NCI-H1048 (cell line): Measurements from ENCODE around the gene HOXD9.
A peak's percentile ranks its signal among the peaks of the same experiment; 100 is the strongest.

Experiments used
- DNase-seq: peaks from one replicate; lab custom pipeline; 2025; lab: John Stamatoyannopoulos, UW

Gene HOXD9

DNA sequence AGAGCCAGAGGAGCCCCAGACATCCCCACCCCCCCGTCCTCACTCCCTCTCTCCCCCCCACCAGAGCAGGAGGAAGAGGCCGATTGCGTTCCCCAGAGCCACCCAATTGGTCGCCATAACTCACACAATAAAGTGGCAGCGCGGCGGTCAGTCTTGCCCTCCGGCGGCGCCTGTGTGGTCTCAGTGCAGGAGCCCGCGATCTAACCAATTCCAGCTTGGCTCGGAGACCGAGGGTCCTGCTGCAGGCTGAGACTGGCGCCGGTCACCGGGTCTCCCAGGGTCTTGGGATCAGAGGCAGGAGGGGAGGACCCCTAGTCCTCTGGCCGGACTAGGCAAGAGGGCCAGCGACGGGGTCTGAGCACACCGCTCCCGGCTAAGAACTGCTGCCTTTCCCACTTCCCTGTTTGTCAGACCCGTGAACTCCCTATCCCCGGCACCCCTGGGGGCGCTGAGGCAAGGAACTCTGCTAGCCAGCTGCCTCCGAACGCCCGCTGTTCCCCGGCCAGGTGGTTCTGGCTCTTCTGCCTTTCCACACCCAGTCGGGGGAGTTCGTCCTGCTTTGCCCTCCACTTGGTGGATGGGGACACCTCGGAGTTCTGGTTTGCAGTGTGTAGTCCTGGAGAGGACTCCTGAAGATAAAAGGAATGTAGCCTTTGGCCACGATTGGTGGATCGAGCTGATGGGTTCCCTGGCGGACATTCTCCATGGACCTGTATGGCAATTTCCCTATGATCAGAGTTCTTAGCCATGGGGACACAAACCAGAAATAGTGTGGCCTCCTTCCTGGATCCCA, 24.0 kb upstream of the HOXD9 start:
- DNase-seq = no peak

DNA sequence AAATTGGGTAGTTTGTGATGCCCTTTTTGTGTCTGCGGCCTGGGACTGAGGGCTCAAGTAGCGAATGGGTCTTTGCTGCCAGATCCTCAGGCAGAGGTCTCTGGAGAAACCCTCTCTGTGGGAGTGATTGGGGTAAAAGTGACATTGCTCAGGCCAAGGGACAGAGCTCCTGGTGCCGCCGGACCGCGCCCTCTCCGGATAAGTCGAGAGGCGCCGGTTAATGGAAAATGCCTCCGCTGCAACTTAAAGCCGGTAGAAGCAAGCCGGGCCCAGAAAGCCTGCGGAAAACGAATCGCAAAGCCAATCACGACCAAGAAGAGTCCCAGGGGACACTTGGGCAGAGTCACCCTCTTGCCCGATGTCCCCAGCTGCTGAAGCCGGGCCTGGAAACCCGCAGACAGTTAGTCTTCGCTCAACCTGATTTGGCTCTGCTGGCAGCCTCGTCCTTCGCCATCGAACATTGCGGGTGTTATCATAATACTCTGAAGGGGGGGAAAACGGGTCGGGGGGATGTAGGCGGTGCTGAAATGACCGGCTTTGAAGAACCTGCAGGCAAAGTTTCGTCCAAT, 23.3 kb upstream of the HOXD9 start:
- no peak for DNase-seq

DNA sequence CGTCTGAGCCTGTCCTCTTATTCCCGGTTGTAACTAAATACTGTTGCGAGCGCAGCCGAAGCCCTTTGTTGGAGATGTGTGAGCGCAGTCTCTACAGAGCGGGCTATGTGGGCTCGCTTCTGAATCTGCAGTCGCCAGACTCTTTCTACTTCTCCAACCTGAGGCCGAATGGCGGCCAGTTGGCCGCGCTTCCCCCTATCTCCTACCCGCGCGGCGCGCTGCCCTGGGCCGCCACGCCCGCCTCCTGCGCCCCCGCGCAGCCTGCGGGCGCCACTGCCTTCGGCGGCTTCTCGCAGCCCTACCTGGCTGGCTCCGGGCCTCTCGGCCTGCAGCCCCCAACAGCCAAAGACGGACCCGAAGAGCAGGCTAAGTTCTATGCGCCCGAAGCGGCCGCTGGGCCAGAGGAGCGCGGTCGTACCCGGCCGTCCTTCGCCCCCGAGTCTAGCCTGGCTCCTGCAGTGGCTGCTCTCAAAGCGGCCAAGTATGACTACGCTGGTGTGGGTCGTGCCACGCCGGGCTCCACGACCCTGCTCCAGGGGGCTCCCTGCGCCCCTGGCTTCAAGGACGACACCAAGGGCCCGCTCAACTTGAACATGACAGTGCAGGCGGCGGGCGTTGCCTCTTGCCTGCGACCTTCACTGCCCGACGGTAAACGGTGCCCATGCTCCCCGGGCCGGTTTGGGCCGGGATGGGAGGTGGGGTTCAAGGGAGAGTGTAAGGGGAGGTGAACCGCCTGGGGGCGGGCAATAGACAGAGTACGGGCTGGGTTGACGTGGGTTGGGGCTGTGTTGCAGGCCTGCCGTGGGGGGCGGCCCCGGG, 22.6 kb upstream of the HOXD9 start, which contains the start of gene HOXD12:
TSS of gene HOXD12 (plus strand) at position 68 of the 819 bp plus-strand sequence. CDS start at position 75, 7 bp downstream.
- no peak for DNase-seq

DNA sequence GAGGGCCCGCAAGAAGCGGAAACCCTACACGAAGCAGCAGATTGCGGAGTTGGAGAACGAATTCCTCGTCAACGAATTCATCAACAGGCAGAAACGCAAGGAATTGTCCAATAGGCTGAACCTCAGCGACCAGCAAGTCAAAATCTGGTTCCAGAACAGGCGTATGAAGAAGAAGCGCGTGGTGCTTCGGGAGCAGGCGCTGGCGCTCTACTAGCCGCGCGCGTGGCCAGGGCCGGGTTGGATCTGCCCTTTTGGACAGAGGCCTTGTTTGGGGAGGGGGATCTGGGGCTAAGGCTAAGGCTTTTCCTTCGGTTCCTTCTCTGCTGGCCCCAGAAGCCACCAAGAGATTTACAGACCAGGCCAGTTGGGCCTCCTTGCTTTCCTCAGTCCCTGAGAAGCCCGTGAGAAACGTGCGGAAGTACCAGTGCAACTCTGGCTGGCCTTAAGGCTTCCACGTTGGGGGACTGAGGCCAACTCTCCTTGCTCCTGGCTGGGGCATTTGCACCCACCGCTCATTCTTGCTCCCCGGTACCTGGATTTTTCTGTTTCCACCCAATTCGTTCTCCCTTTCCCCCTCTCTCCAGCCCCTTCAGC, 21.9 kb upstream of the HOXD9 start:
- no peak for DNase-seq

DNA sequence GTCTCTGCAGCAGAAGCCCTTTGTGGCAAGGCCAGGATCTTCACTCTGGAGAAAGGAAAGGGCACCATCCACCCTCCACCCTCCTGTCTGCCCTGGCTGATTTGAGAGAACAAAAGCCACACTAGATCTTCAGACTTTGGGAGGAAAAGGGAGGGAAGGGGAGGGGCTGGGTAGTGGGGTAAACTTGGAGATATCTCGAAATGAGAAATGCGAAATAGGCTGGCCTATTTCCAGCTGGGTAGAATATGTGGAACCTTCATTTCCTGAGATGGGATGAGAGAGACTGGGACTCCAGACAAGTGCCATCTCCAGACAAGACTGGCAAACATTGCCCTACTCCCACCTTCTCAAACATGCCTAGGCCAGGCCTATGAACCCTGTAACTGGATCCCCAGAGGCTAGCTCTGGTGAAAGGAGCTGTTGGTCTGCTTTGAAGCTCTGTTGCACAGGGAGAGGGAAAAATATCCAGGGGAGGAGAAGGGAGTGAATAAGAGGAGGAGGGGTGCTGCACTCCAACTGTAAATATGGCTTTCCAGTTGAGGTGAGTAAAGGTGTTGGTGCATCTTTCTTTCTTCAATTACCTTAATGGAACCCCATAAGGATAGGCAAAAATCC, 21.2 kb upstream of the HOXD9 start:
- no peak for DNase-seq

DNA sequence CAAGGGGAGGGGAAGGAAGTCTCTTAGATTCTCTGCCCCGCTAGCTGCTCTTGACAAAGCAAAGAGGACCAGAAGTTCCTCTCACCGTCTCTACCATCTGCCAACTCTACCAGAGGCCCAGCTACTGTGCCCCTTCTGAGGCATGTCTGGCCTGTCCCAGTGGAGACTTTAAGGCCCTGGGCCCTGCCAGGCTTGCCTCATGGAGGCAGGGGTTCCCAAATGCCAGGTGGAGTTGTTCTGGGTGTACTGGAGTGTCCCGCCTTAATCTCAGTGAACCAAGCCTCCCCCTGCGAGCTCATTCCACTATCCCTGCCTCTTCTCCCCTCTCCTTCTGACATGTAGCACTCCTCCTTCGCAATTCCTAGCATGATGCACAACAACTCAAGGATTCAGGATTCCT, 20.7 kb upstream of the HOXD9 start:
- DNase-seq = no peak

DNA sequence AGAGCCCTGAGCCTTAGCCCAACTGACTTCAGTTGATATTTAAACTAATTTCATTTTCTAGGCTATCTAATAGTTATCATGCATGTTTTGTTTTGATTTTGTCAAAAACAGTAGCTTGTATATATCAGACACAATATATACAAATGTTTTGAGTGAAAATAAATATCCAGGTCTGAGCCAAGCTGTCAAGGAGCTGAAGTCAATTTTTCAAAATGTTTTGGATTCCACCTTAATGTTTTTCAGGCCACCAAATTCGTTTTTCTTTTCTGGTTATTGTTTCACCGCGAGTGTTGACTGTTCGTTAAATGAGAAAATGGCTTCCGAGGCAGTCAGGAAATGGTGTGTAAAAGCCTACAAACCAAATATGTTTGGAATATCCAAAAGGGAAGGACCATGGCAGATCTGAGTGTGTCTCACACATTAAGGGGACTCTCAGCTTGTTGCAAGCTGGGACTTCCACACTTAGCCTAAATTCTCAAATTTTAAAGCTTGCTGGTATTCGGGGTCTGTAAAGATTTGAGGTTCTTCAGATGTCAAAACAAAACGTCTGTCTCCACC, 20.1 kb upstream of the HOXD9 start:
- no peak for DNase-seq

DNA sequence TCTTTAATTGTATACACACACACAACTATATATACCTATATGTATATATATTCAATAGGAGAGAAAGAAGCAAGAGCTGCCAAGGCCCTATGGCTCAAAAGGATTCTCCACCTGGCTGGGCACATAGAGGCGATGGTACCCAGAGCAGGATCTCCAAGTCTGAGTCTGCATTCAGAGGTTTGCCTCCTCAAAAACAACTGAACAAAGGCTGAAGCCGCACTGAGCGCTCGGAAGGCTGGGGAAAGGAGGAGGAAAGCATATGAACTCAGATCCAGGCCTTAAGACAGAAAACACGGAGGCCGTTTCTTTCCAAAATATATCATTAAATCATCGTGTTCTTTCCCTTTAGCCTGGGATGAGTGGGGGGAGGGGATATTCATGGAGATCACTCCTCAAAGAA, 19.3 kb upstream of the HOXD9 start:
- no peak for DNase-seq

DNA sequence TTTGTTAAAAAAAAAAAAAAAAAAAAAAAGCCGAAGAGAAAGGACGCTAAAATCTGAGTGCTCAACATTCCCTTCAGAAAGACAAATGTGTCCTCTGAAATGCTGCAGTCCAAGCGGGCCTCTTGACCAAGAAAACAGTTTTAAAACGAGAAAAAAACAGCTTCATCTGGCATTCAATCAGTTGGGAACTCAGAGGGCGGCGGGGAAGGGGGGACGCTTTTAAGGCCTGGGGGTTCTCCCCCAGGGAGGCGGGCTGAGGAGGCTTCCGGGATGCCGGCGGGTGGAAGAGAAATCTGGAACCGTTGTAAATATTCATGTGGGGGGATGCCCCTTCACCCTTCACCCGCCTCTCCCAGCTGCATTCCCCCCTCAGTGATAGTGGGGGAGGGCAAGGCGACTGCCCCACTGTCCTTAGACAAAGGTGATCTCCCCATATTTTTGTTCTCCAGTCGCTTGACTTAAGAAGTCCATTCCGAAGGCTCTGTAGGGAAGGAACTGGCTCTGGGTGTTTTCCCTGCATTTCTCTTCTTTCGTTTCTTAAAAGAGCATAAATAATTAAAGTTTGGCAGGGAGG, 18.7 kb upstream of the HOXD9 start:
- no peak for DNase-seq

DNA sequence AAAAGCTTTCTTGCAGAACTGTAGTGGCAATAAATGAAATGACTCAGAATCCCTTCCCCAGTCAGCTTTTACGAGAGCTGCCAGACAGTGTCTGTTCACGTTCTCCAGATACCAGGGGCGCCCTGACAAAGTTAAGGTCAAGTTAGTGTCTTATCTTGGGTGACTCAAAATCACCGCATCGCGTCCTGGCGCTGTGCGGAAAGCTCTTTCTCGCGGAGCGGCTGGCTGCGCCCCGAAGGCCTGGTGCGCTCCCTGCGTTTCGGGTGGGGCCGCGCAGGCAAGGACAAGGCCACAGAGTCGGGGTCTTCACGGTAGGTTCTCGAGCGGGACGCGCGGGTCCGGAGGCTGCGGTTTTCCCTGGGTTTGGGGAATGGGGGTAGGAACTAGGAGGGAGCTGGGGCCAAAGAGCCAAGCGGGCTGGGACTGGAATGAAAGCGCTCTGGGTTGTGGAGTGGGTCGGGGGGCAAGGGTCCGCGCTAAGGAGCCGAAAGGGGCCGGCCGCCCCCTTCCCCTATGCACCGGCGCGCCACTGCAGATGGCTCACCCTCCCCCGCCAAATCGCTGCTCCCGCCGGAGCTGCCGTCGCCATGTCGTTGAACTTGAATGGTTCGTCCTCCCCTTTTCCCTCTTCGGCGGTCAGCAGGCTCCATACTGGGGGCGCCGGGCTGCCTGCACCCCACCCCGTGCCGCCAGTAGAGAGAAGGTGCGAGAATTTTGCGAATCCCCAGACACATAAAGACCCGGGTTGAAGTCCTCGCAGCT, 18.0 kb upstream of the HOXD9 start:
- no peak for DNase-seq

DNA sequence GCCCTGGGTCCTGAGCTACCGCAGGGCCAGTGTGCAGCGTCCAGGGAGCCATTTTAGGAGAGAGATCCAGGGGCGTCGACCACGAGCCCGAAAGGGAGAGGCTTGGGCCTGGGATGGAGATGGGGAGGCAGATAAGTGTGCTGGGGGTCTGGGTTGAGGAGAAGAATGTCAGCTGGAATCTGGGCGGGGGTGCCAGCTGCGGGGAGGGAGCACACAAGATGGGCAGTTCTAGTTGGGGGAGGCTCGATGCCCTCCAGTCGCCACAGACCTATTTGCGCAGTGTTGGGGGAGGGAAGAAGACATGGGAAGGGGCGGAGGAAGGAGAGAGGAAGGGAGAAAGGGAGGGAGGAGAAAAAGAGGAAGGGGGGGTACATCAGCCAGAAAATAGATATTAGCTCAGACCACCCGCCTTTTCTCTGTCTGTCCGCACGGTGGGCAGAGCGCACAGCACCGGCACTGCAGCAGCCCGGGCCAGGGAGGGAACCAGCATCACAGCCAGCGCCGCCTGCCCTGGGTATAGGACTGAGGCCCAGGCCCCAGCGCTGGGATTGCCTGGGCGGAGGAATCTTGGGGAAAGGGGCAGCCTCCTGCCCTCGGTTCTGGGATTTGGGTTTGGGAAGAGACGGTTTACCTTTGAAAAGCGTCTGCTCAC, 17.3 kb upstream of the HOXD9 start:
- DNase-seq = no peak

DNA sequence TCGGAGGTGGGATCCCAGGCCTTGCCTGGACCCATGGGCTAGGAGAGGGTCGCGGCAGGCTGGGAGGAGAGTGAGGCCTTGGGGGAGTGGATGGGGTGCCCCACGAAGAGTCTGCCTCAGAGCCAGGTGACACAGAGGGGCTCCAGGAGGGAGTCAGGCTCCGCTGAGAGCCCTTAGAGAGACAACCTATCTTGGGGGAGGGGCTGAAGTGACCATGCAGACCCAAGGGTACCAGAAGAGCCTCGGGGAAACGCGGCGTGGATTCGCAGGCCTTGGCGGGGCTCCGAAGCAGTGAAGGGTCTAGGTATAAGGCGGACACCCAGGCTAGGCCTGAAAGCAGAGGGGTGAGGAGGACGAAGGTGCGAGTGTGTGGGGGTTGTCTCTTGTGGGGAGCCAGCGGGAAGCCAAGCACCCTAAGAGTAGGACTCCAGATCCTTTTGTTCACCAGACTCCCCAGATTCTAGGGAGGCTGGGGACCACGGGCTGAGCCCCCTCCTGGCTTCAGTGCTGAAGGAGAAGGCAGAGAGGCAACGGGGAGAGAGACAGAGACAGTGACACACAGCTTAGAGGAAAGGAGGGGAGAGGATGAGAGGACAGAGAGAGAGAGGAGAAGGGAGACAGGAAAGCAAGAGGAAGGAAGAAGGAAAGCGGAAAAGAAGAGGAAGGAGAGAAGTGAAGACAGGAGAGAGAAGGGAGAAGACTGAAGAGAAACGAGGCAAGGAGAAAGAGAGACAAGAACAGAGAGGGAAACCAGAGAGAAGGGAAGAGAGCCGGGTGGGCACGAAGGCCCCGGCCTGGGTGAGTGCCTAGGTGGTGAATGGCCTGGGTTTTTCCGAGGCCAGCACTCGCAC, 16.6 kb upstream of the HOXD9 start:
- DNase-seq = no peak

DNA sequence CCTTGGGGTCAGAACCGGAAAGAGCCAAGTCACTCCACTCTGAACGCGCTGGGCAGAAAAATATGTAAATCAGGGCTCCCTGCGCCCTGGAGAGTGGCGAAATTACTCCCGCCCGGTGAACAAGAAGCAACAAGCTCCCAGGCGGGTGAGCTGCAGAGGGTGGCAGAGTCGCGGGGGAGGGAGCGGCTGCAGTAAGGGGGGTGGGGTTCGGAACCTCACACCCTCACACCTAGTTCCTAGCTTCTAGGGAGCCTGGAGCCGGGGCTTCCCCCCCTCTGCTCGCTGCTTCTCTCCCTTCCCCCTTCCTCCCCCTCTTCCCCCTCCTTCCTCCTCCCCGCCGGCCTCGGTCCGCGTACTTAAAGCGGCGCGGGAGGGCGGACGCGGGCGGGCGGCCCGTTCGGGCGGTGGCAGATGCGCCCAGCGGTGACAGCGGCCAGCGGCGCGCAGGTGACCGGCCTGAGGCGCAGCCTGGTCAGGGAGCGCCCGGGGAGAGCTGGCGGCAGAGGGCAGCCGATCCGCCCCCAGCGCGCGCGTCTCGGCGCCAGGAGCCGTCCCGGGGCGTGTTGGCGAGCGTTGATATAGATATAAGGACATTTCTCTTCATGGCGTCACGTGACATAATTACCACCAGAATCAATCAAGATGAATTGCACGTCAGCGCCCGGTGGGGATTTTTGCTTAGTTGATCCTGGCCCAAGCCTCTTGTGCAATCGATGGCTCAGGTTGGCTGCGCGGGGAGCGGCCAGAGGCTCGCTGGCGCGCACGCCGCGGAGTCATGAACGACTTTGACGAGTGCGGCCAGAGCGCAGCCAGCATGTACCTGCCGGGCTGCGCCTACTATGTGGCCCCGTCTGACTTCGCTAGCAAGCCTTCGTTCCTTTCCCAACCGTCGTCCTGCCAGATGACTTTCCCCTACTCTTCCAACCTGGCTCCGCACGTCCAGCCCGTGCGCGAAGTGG, 15.7 kb upstream of the HOXD9 start, which contains the start of gene HOXD11:
TSS of gene HOXD11 (plus strand) at position 700 of the 959 bp plus-strand sequence. CDS start at position 776, 76 bp downstream.
- DNase-seq = peak; percentile 59

DNA sequence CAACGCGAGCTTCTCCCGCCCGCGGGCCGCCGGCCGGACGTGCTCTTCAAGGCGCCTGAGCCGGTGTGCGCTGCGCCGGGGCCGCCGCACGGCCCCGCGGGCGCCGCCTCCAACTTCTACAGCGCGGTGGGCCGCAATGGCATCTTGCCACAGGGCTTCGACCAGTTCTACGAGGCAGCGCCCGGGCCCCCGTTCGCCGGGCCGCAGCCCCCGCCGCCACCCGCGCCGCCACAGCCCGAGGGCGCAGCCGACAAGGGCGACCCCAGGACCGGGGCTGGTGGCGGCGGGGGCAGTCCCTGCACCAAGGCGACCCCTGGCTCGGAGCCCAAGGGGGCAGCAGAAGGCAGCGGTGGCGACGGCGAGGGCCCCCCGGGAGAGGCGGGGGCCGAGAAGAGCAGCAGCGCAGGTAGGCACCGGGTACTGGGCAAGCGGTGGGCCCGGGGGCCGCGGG, 14.8 kb upstream of the HOXD9 start:
- no peak for DNase-seq

DNA sequence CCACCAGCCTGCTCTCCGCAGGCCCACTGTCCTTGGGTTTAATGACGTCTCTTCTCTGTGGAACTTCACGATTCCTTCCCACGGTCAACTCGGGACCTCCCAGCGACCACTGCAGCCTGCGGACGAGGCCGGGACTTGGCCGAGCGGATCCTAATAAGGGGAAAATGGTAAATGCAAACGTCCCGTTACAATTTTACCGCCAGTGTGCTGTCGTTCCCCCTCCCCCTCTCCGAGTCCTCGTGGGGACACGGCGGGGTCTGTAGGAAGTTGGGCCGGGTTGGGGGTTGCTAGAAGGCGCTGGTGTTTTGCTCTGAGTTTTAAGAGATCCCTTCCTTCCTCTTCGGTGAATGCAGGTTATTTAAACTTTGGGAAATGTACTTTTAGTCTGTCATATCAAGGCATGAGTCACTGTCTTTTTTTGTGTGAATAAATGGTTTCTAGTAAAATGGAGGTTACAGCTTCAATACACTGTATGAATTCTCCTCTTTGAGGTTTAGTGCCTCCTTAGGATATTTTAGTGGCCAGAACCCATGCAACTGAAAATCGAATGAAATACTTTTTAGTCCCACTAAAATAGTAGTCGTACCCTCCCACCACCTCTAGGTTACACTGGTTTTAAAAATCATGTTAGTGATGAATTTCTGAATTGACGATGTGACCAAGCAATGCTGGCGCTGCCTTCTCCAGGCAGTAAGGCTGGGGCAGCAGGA, 13.2 kb upstream of the HOXD9 start:
- DNase-seq = no peak

DNA sequence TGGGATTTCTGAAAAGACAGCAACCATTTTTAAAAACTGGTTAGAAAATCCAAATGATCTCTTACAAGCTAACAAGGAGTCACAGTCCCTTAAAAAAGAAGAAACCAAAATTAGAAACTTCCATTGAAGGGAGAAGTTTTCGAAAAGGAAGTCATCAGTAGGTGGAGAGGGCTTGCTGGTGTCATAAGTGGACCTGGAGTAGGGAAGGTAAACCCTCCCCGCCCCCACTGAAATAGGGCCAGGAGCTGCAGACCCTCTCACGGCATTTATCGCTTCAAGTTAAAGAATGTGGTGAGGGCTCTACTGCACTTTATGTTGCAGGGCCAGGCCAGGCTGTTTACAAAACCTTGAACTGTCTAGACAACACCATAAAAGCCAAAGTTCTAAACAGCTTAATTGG, 12.6 kb upstream of the HOXD9 start:
- no peak for DNase-seq
